BJ (cell line): ENCODE results near the gene NDUFA13. TPM values are rescaled to one million over a fixed set of nuclear protein-coding genes. Genes with fewer than 3 reads are reported as not detected.

ENCODE experiments used
- CTCF ChIA-PET: fragments of 350-600 bp; formaldehyde crosslinking; extraction: SDS; loops from one replicate; lab custom pipeline; 2021; ENCODE audit warnings: antibody characterized with exemption, inconsistent platforms; lab: Yijun Ruan, JAX
- POLR2A ChIA-PET: fragments of 300-600 bp; sonication (Branson Sonifier 250); formaldehyde crosslinking; extraction: SDS; loops from one replicate; lab custom pipeline; 2021; ENCODE audit warnings: antibody characterized with exemption; lab: Charles Lee
- DNase-seq: peaks from one replicate; pipeline ENCODE4 v3.0.0-alpha.2; 2011; ENCODE audit warnings: low read depth
- H3K27me3 ChIP-seq: 2 replicates; pipeline ENCODE4 v1.6.0; 2011; ENCODE audit warnings: low read length; ENCODE audit not compliant: control insufficient read depth, insufficient read depth
- H3K36me3 ChIP-seq: 2 replicates; pipeline ENCODE4 v1.5.1; 2011; ENCODE audit warnings: low read length; ENCODE audit not compliant: control insufficient read depth, insufficient read depth
- H3K4me3 ChIP-seq: 2 replicates; pipeline ENCODE4 v1.5.1; 2011; ENCODE audit warnings: low read depth, mild to moderate bottlenecking, control low read depth, low read length
- CTCF ChIP-seq: IDR thresholded peaks from 2 replicates; pipeline ENCODE4 v1.5.1; 2011; ENCODE audit warnings: low read depth, mild to moderate bottlenecking, control low read depth, inconsistent platforms, low read length, moderate library complexity; ENCODE audit not compliant: insufficient read depth
- polyA plus RNA-seq: library from polyadenylated mRNA; depleted of rRNA; stranded (reverse); fragments of >200 nt; gene quantifications from 2 replicates; pipeline ENCODE4 v1.2.3, GENCODE V29; 2011

Gene NDUFA13
- polyA plus RNA-seq, 1 experiment, result 597 TPM

DNA sequence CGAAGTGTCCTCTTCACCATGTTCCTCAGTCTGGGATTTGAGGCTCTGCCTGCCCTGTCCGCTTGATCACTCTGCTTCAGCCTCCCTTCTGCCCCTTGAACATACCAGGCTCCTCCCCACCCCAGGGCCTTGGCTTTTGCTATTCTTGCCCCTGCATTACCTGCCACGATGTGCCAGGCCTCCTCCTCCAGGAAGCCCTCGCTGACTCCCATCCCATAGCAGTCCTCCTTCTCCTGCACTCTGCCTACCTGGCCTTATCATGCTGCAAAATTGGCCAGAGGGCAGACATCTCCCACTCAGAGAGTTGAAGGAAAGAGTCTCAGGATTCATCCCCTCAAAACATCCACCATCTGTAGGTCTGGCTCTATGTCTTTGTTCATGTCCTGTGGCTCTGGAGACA, 14.9 kb downstream of the NDUFA13 start:
- H3K27me3 ChIP-seq, result no peaks in the 10 kb centered on the region
- DNase-seq, result no peak
- POLR2A ChIA-PET, result no interaction called here
- H3K36me3 ChIP-seq, result peaks cover 11% of the 10 kb centered on the region
- no peak for TF ChIP-seq CTCF
- CTCF ChIA-PET, result interaction anchor here (0.8 to 7.4 kb wide), 3 partner anchors 22 to 114 kb away, joined by 3 to 103 read pairs (median 83); partner anchors contain the start of gene GMIP
- no peak overlapping the region for H3K4me3 ChIP-seq

- peak; percentile 98 for TF ChIP-seq CTCF
- POLR2A ChIA-PET, result no interaction called here
- DNase-seq, result no peak
- peaks cover 10% of the 10 kb centered on the region for H3K36me3 ChIP-seq
- H3K27me3 ChIP-seq, result no peaks in the 10 kb centered on the region
- H3K4me3 ChIP-seq, result no peak overlapping the region
- CTCF ChIA-PET, result interaction anchor here (0.6 to 7.4 kb wide), 34 partner anchors 9 to 428 kb away, joined by 3 to 103 read pairs (median 5); partner anchors contain the start of genes GMIP, LPAR2, NDUFA13 and TSSK6
Observed at GRCh38 chr19:19531951-19532805, 16.2 kb downstream of the NDUFA13 start.

GRCh38 chr19:19532806-19533701, 17.0 kb downstream of the NDUFA13 start:
- CTCF ChIA-PET, result interaction anchor here (0.6 to 7.4 kb wide), 28 partner anchors 8 to 427 kb away, joined by 3 to 103 read pairs (median 5); partner anchors contain the start of genes GMIP, LPAR2, NDUFA13 and TSSK6
- no peak for TF ChIP-seq CTCF
- H3K4me3 ChIP-seq, result no peak overlapping the region
- POLR2A ChIA-PET, result no interaction called here
- DNase-seq, result no peak
- no peaks in the 10 kb centered on the region; the same call in 1 of the 2 replicates for H3K27me3 ChIP-seq
- H3K36me3 ChIP-seq, result peaks cover 4% of the 10 kb centered on the region

- no peak for DNase-seq
- Histone ChIP-seq H3K4me3 (no peak overlapping the region), H3K36me3 (peaks cover 2% of the 10 kb centered on the region; the same call in 1 of the 2 replicates), H3K27me3 (peaks cover 1% of the 10 kb centered on the region)
- ChIA-PET CTCF (interaction anchor here (1.9 to 7.4 kb wide), 2 partner anchors 19 to 120 kb away, joined by 5 to 103 read pairs; no protein-coding TSS in a partner anchor), POLR2A (no interaction called here)
- TF ChIP-seq CTCF, result no peak
Observed at GRCh38 chr19:19533841-19534240, 17.8 kb downstream of the NDUFA13 start.
